Gastroesophageal sphincter (tissue), 4 donors: ENCODE results near the gene TSPEAR. TPM values are rescaled to one million over a fixed set of nuclear protein-coding genes. Genes with fewer than 3 reads are reported as not detected.

Experiments
- ATAC-seq: fragments of 150-250 bp; one replicate; pipeline ENCODE4 v1.9.1; 2016; ENCODE audit warnings: mild to moderate bottlenecking, moderate library complexity
- H3K27ac ChIP-seq, 4 donors: fragments of 200-600 bp; sonication (generic) in 3 of 4; 1 replicate in 3 of 4; 2 replicates in 1 of 4; pipeline ENCODE4 v1.5.1; 2016 to 2019
- H3K27me3 ChIP-seq: fragments of 200-600 bp; sonication (generic); one replicate; pipeline ENCODE4 v1.5.1; 2019
- H3K36me3 ChIP-seq, 2 donors: fragments of 200-600 bp; sonication (generic); one replicate each; pipeline ENCODE4 v1.5.1; 2019; ENCODE audit warnings: control low read depth in 1 of 2
- H3K4me1 ChIP-seq, 3 donors: fragments of 200-600 bp; sonication (generic); 1 replicate in 2 of 3; 2 replicates in 1 of 3; pipeline ENCODE4 v1.5.1; 2016 to 2019; ENCODE audit warnings: control low read depth in 2 of 3
- H3K4me3 ChIP-seq, 2 donors: fragments of 200-600 bp; sonication (generic); one replicate each; pipeline ENCODE4 v1.5.1; 2019; ENCODE audit warnings: mild to moderate bottlenecking in 1 of 2, moderate library complexity in 1 of 2
- H3K9me3 ChIP-seq, 3 donors: fragments of 200-600 bp; sonication (generic); one replicate each; pipeline ENCODE4 v1.5.1; 2017 to 2019; ENCODE audit warnings: control low read depth in 2 of 3
- EP300 ChIP-seq: sonication (generic); formaldehyde crosslinking; IDR thresholded peaks from one replicate; pipeline ENCODE4 v1.6.1; 2017; ENCODE audit warnings: antibody characterized with exemption, mild to moderate bottlenecking
- POLR2A ChIP-seq, 2 donors: fragments of 450-650 bp; IDR thresholded peaks; one replicate each; pipeline ENCODE4 v1.6.1; 2017; ENCODE audit warnings: antibody characterized with exemption in 2 of 2, mild to moderate bottlenecking in 2 of 2, moderate library complexity in 1 of 2
- POLR2AphosphoS5 ChIP-seq: sonication (generic); formaldehyde crosslinking; IDR thresholded peaks from one replicate; pipeline ENCODE4 v1.6.1; 2017; ENCODE audit warnings: antibody characterized with exemption
- WGBS, 2 donors: methylation state at CpG; one replicate each; pipeline ENCODE4 v1.1.5; 2018; ENCODE audit warnings: low coverage in 1 of 2; 5-methylcytosine and 5-hydroxymethylcytosine counted together
- total RNA-seq, 4 donors: library from RNA; depleted of rRNA; stranded (reverse); fragments of >200 nt; gene quantifications; one replicate each; pipeline ENCODE4 v1.1.0, GENCODE V29; 2016
- TF ChIP-seq, protein P1 (sequence below), 4 experiments: fragments of 200-600 bp in 2 of 4; fragments of 450-650 bp in 2 of 4; sonication (generic) in 1 of 4; IDR thresholded peaks; one replicate each; pipeline ENCODE4 v1.5.1; 2017 to 2019; ENCODE audit warnings: antibody characterized with exemption in 4 of 4, mild to moderate bottlenecking in 2 of 4, moderate library complexity in 2 of 4

The TSPEAR gene
- total RNA-seq, 4 donors from 2014 or later = not detected

DNA sequence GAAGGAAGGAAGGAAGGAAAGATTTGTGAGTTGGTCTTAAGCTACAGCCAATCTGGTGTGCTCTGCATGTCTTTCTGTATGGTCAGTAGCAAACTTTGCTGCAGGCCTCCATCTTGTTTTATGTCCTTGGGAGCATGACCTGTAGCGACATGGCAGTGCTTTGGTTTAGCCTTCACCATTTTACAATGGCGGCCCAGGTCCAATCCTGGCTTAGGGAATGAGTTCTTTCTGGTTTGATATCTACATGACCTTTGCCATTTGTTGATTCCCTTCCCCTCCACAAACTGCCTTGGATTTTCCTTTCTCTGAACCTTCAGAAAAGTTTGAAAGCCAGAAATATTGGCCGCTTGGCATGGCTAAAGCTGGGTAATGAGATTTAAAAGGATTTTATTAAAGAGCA, 30.5 kb upstream of the TSPEAR start:
- Histone ChIP-seq H3K4me1 (no peaks in the 10 kb centered on the region), H3K27me3 (peaks cover 8% of the 10 kb centered on the region), H3K9me3 (peaks cover 0 to 36% (median 0%) of the 10 kb centered on the region in 3 donors), H3K27ac (no peak overlapping the region), H3K36me3 (no peaks in the 10 kb centered on the region), H3K4me3 (no peak overlapping the region)
- TF ChIP-seq, protein P1, sequence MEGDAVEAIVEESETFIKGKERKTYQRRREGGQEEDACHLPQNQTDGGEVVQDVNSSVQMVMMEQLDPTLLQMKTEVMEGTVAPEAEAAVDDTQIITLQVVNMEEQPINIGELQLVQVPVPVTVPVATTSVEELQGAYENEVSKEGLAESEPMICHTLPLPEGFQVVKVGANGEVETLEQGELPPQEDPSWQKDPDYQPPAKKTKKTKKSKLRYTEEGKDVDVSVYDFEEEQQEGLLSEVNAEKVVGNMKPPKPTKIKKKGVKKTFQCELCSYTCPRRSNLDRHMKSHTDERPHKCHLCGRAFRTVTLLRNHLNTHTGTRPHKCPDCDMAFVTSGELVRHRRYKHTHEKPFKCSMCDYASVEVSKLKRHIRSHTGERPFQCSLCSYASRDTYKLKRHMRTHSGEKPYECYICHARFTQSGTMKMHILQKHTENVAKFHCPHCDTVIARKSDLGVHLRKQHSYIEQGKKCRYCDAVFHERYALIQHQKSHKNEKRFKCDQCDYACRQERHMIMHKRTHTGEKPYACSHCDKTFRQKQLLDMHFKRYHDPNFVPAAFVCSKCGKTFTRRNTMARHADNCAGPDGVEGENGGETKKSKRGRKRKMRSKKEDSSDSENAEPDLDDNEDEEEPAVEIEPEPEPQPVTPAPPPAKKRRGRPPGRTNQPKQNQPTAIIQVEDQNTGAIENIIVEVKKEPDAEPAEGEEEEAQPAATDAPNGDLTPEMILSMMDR (IDR thresholded peaks at IDR 0.05) = no peak
- TF ChIP-seq EP300 (no peak), POLR2AphosphoS5 (no peak), POLR2A (IDR thresholded peaks at IDR 0.05) (no peak)
- no peak for ATAC-seq
- WGBS, 2 donors = 86 to 100% methylated on average over 3 of the region's 3 CpGs

- TF ChIP-seq EP300 = no peak
- TF ChIP-seq, protein P1 (IDR thresholded peaks at IDR 0.05) = no peak
- TF ChIP-seq POLR2AphosphoS5 = no peak
- TF ChIP-seq POLR2A (IDR thresholded peaks at IDR 0.05) = no peak
- Histone ChIP-seq H3K27ac (no peak overlapping the region), H3K9me3 (peaks cover 0 to 47% (median 0%) of the 10 kb centered on the region in 3 donors), H3K4me1 (no peaks in the 10 kb centered on the region), H3K4me3 (no peak overlapping the region), H3K27me3 (peaks cover 14% of the 10 kb centered on the region), H3K36me3 (no peaks in the 10 kb centered on the region)
- 80 to 83% methylated on average over 3 to 6 of the region's 7 CpGs for WGBS, 2 donors
- no peak for ATAC-seq
Measured at GRCh38 chr21:44740742-44741141, 29.4 kb upstream of the TSPEAR start.

DNA sequence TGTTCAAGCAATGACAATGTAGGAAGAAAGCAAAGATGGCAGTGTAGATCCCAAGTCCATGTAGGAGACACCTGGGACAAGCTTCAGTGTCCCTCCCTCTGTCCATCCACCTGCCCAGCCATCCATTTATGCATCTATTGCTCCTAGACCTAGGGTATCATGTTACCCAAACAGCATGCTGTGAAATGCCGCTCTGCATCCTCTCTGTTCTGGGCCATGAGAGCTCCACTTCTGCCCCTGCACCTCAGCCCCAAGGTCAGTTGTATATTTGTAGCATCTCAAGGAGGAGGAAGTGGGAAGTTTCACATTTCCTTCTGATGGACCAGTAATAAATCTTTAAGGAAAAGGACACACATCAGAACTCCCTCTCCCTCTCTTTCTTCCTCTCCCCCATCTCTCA, 27.9 kb upstream of the TSPEAR start:
- H3K4me3 ChIP-seq = no peak overlapping the region
- 100% methylated on average over 1 of the region's 1 CpG; no CpG with 5 or more reads in 1 of the 2 donors for WGBS, 2 donors
- TF ChIP-seq, protein P1 (IDR thresholded peaks at IDR 0.05) = no peak
- TF ChIP-seq POLR2A (IDR thresholded peaks at IDR 0.05) (no peak), EP300 (no peak), POLR2AphosphoS5 (no peak)
- H3K9me3 ChIP-seq = peaks cover 0 to 56% (median 0%) of the 10 kb centered on the region in 3 donors
- ATAC-seq = no peak
- H3K27me3 ChIP-seq = peaks cover 22% of the 10 kb centered on the region
- H3K27ac ChIP-seq = no peak overlapping the region
- H3K36me3 ChIP-seq = no peaks in the 10 kb centered on the region
- H3K4me1 ChIP-seq = no peaks in the 10 kb centered on the region

- Histone ChIP-seq H3K27me3 (peaks cover 29% of the 10 kb centered on the region), H3K4me1 (no peaks in the 10 kb centered on the region), H3K9me3 (peaks cover 0 to 56% (median 0%) of the 10 kb centered on the region in 3 donors), H3K36me3 (no peaks in the 10 kb centered on the region), H3K4me3 (no peak overlapping the region), H3K27ac (no peak overlapping the region)
- TF ChIP-seq POLR2AphosphoS5 (no peak), POLR2A (IDR thresholded peaks at IDR 0.05) (no peak), EP300 (no peak)
- TF ChIP-seq, protein P1 (IDR thresholded peaks at IDR 0.05) = no peak
- 95 to 100% methylated on average over 2 to 3 of the region's 3 CpGs for WGBS, 2 donors
- ATAC-seq = no peak
Measured at GRCh38 chr21:44738621-44739020, 27.2 kb upstream of the TSPEAR start.

- Histone ChIP-seq H3K4me3 (no peak overlapping the region), H3K27ac (no peak overlapping the region), H3K9me3 (peaks cover 0 to 56% (median 0%) of the 10 kb centered on the region in 3 donors), H3K4me1 (no peaks in the 10 kb centered on the region), H3K36me3 (no peaks in the 10 kb centered on the region), H3K27me3 (peaks cover 30% of the 10 kb centered on the region)
- ATAC-seq = no peak
- TF ChIP-seq, protein P1 (IDR thresholded peaks at IDR 0.05) = no peak
- TF ChIP-seq POLR2AphosphoS5 = no peak
- 55 to 80% methylated on average over 3 of the region's 3 CpGs for WGBS, 2 donors
Measured at GRCh38 chr21:44737706-44738354, 26.5 kb upstream of the TSPEAR start.
